GM12891 (cell line): ENCODE measurements around the gene SLCO3A1.

ENCODE experiments used
- DNase-seq: peaks from one replicate; pipeline ENCODE4 v3.0.0; 2011; ENCODE audit warnings: low spot score; ENCODE audit not compliant: insufficient read length
- FAIRE-seq: peaks from 2 replicates; lab custom pipeline; 2011; peaks lifted over from hg19 to GRCh38; lab: Jason Lieb, UNC
- PAX5 ChIP-seq: IDR thresholded peaks from 2 replicates; pipeline ENCODE4 v1.6.1; 2011; ENCODE audit warnings: low read length, moderate library complexity, mild to moderate bottlenecking; ENCODE audit not compliant: insufficient read depth, severe bottlenecking
- POLR2A ChIP-seq: IDR thresholded peaks from 2 replicates; pipeline ENCODE4 v1.6.1; 2011; ENCODE audit warnings: low read depth, low read length, control low read depth
- POLR2AphosphoS5 ChIP-seq: IDR thresholded peaks from 2 replicates; pipeline ENCODE4 v1.6.1; 2011; ENCODE audit warnings: low read depth, low read length, control low read depth
- POU2F2 ChIP-seq: IDR thresholded peaks from 2 replicates; pipeline ENCODE4 v1.6.1; 2011; ENCODE audit warnings: low read depth, mild to moderate bottlenecking, control low read depth, low read length, moderate library complexity
- SPI1 ChIP-seq: IDR thresholded peaks from 2 replicates; pipeline ENCODE4 v1.6.1; 2011; ENCODE audit warnings: low read depth, low read length, control low read depth
- TAF1 ChIP-seq: IDR thresholded peaks from 2 replicates; pipeline ENCODE4 v1.6.1; 2011; ENCODE audit warnings: low read depth, low read length, control low read depth

SLCO3A1 gene

GRCh38 chr15:92165001-92165346 lies 311.5 kb downstream of the SLCO3A1 start:
- TF ChIP-seq TAF1 (no peak), SPI1 (no peak), POLR2A (no peak), PAX5 (no peak), POLR2AphosphoS5 (no peak), POU2F2 (no peak)
- no peak for DNase-seq
- no peak for FAIRE-seq

- TF ChIP-seq POU2F2 (no peak), POLR2AphosphoS5 (no peak), TAF1 (no peak)
- no peak for FAIRE-seq
- no peak for DNase-seq
These were observed 312.5 kb downstream of the SLCO3A1 start for GRCh38 chr15:92166029-92166428.

- FAIRE-seq (no peak), DNase-seq (no peak)
- TF ChIP-seq POLR2AphosphoS5 (no peak), POU2F2 (no peak), POLR2A (no peak), SPI1 (no peak), TAF1 (no peak), PAX5 (no peak)
These were observed 313.4 kb downstream of the SLCO3A1 start for GRCh38 chr15:92166751-92167405.

- no peak for DNase-seq
- FAIRE-seq: no peak
- no peak for TF ChIP-seq POU2F2
- no peak for TF ChIP-seq PAX5
- TF ChIP-seq POLR2A: no peak
- no peak for TF ChIP-seq SPI1
- TF ChIP-seq POLR2AphosphoS5: no peak
- TF ChIP-seq TAF1: no peak
These were observed 313.9 kb downstream of the SLCO3A1 start for GRCh38 chr15:92167451-92167850.

GRCh38 chr15:92168066-92168683 lies 314.7 kb downstream of the SLCO3A1 start:
- DNase-seq: no peak
- no peak for FAIRE-seq
- TF ChIP-seq PAX5 (no peak), POU2F2 (no peak), TAF1 (no peak), SPI1 (no peak), POLR2AphosphoS5 (no peak), POLR2A (no peak)

GRCh38 chr15:92170897-92171296 lies 317.4 kb downstream of the SLCO3A1 start:
- TF ChIP-seq TAF1: no peak
- no peak for TF ChIP-seq SPI1
- TF ChIP-seq POLR2AphosphoS5: no peak
- no peak for TF ChIP-seq POLR2A
- DNase-seq: no peak
- FAIRE-seq: no peak

GRCh38 chr15:92178911-92179310 lies 325.4 kb downstream of the SLCO3A1 start:
- no peak for TF ChIP-seq POLR2A
- no peak for TF ChIP-seq TAF1
- TF ChIP-seq POLR2AphosphoS5: no peak
- TF ChIP-seq SPI1: no peak
- TF ChIP-seq POU2F2: no peak
- no peak for TF ChIP-seq PAX5
- DNase-seq (no peak), FAIRE-seq (no peak)

- TF ChIP-seq PAX5 (no peak), TAF1 (no peak), POU2F2 (no peak), POLR2AphosphoS5 (no peak), SPI1 (no peak), POLR2A (no peak)
- DNase-seq: no peak
- FAIRE-seq: no peak
These were observed 330.6 kb downstream of the SLCO3A1 start for GRCh38 chr15:92184142-92184541.

- no peak for TF ChIP-seq TAF1
- TF ChIP-seq SPI1: no peak
- TF ChIP-seq PAX5: no peak
- no peak for TF ChIP-seq POU2F2
- no peak for TF ChIP-seq POLR2AphosphoS5
- TF ChIP-seq POLR2A: no peak
These were observed 331.2 kb downstream of the SLCO3A1 start for GRCh38 chr15:92184679-92185230.

More at GRCh38 chr15:92184679-92185230, 331.2 kb downstream of the SLCO3A1 start:
- no peak for DNase-seq
- no peak for FAIRE-seq
